ENCODE data around the gene KIAA1671. TPM values are rescaled to one million over a fixed set of nuclear protein-coding genes. Genes with fewer than 3 reads are reported as not detected.

The KIAA1671 gene
- total RNA-seq, 3 donors from 2014 or later = 71.3 to 131 (median 88.9) TPM

DNA sequence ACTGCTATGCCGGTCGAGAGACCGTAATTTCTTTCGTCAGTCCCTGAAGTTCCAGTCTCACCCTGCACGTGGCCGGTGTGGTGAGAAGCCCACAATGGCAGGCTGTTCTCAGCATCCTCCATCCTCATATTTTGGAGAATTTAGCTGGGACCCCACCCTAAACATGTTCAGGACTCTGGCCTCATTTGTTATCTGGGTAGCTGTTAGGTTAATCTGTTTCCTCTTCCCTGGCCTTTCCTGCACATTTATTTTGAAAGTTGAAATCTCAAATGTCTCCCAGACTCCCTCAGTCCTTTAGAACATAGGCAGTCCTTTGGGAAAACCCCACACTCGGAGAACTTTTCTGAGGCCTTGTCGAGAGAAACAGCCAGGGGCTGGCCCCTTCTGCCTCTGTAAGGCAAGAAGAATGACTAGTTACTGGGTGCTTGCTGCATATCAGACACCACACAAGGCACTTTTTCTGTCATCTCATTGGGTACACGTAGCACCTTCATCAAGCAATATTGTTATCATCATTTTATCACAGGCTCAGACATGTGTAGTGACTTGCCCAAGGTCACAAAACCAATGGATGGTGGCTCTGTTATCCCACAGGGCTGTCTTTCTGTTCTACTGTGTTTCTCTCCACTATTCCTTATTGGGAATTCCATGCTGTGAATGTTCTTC is 137.8 kb downstream of the KIAA1671 start:
- DNase-seq = no peak
- H3K36me3 ChIP-seq (ENCODE audit: low read depth) = no peaks in the 10 kb centered on the region
- TF ChIP-seq, protein P1, sequence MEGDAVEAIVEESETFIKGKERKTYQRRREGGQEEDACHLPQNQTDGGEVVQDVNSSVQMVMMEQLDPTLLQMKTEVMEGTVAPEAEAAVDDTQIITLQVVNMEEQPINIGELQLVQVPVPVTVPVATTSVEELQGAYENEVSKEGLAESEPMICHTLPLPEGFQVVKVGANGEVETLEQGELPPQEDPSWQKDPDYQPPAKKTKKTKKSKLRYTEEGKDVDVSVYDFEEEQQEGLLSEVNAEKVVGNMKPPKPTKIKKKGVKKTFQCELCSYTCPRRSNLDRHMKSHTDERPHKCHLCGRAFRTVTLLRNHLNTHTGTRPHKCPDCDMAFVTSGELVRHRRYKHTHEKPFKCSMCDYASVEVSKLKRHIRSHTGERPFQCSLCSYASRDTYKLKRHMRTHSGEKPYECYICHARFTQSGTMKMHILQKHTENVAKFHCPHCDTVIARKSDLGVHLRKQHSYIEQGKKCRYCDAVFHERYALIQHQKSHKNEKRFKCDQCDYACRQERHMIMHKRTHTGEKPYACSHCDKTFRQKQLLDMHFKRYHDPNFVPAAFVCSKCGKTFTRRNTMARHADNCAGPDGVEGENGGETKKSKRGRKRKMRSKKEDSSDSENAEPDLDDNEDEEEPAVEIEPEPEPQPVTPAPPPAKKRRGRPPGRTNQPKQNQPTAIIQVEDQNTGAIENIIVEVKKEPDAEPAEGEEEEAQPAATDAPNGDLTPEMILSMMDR (IDR thresholded peaks at IDR 0.05) = no peak
- H3K9me3 ChIP-seq = no peaks in the 10 kb centered on the region
- intact Hi-C loops (cut with DNase I, micrococcal nuclease) = no loop called here
- ATAC-seq = no peak
- no peak overlapping the region for H3K4me3 ChIP-seq
- H3K4me1 ChIP-seq (ENCODE audit: low read depth) = peaks cover 5% of the 10 kb centered on the region

- intact Hi-C loops (cut with DNase I, micrococcal nuclease) = no loop called here
- Histone ChIP-seq H3K9me3 (no peaks in the 10 kb centered on the region), H3K36me3 (ENCODE audit: low read depth) (no peaks in the 10 kb centered on the region), H3K4me1 (ENCODE audit: low read depth) (no peaks in the 10 kb centered on the region), H3K4me3 (no peak overlapping the region)
- no peak for ATAC-seq
- TF ChIP-seq, protein P1 (IDR thresholded peaks at IDR 0.05) = no peak
- DNase-seq = no peak
Observed at GRCh38 chr22:25091458-25091857, 138.9 kb downstream of the KIAA1671 start.

- H3K4me3 ChIP-seq = no peak overlapping the region
- H3K9me3 ChIP-seq = no peaks in the 10 kb centered on the region
- H3K36me3 ChIP-seq (ENCODE audit: low read depth) = no peaks in the 10 kb centered on the region
- no peak for DNase-seq
- H3K4me1 ChIP-seq (ENCODE audit: low read depth) = no peaks in the 10 kb centered on the region
- ATAC-seq = no peak
- intact Hi-C loops (cut with DNase I, micrococcal nuclease) = no loop called here
- TF ChIP-seq, protein P1 (IDR thresholded peaks at IDR 0.05) = no peak
Observed at GRCh38 chr22:25092119-25092518, 139.6 kb downstream of the KIAA1671 start.

DNA sequence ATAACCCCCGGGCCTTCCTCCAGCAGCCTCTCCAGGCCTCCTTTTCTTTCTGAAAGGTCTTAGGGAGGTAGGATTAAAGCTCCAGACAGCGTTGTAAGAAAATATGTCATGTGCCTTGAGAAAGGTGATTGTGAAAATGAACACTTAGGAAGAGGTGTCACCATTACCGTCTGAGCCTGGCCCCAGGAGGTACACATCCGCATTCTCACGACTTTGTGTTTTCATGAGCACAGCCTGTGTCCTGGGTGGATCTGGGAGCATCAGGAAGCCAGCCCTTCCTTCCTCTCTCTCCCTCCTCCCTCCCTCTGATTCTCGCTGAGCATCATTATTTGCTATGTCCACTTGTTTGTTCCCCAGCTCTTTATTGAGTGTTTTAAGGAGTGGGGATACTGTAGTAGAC is 142.1 kb downstream of the KIAA1671 start:
- Histone ChIP-seq H3K9me3 (no peaks in the 10 kb centered on the region), H3K36me3 (ENCODE audit: low read depth) (no peaks in the 10 kb centered on the region), H3K4me1 (ENCODE audit: low read depth) (no peaks in the 10 kb centered on the region), H3K4me3 (no peak overlapping the region)
- DNase-seq (no peak), ATAC-seq (no peak)
- TF ChIP-seq, protein P1 (IDR thresholded peaks at IDR 0.05) = no peak
- intact Hi-C loops (cut with DNase I, micrococcal nuclease) = no loop called here

GRCh38 chr22:25095869-25096268 is 143.4 kb downstream of the KIAA1671 start:
- Histone ChIP-seq H3K4me3 (no peak overlapping the region), H3K36me3 (ENCODE audit: low read depth) (no peaks in the 10 kb centered on the region), H3K4me1 (ENCODE audit: low read depth) (no peaks in the 10 kb centered on the region), H3K9me3 (no peaks in the 10 kb centered on the region)
- ATAC-seq (no peak), DNase-seq (no peak)
- TF ChIP-seq, protein P1 (IDR thresholded peaks at IDR 0.05) = no peak
- intact Hi-C loops (cut with DNase I, micrococcal nuclease) = no loop called here
